HG03135 (cell line): Measurements from ENCODE around the gene HPSE2.
A peak's percentile ranks its signal among the peaks of the same experiment; 100 is the strongest.

Source experiments
- ATAC-seq: cut with Tn5 transposase; IDR thresholded peaks from one replicate; pipeline ENCODE4 v1.9.1; 2021; ENCODE audit warnings: mild to moderate bottlenecking, moderate library complexity; ENCODE audit not compliant: unreplicated experiment

Gene HPSE2

GRCh38 chr10:98419469-98420261 is 816.0 kb downstream of the HPSE2 start:
- ATAC-seq: no peak

GRCh38 chr10:98418665-98419468 is 816.8 kb downstream of the HPSE2 start:
- no peak for ATAC-seq

GRCh38 chr10:98417973-98418664 is 817.5 kb downstream of the HPSE2 start:
- no peak for ATAC-seq

GRCh38 chr10:98417481-98417959 is 818.1 kb downstream of the HPSE2 start:
- no peak for ATAC-seq

GRCh38 chr10:98416606-98417388 is 818.9 kb downstream of the HPSE2 start:
- ATAC-seq: no peak

- ATAC-seq: no peak
Observed at GRCh38 chr10:98415731-98416119, 819.9 kb downstream of the HPSE2 start.

- peak; percentile 65 for ATAC-seq
Observed at GRCh38 chr10:98414932-98415730, 820.5 kb downstream of the HPSE2 start, which contains the start of gene PYROXD2. Gene PYROXD2, minus strand, starts transcription at chr10:98415182. Its CDS starts 47 bp downstream, at chr10:98415135.

- no peak for ATAC-seq
Observed at GRCh38 chr10:98414578-98414931, 821.1 kb downstream of the HPSE2 start.

- ATAC-seq: no peak
Observed at GRCh38 chr10:98411768-98412167, 823.9 kb downstream of the HPSE2 start.

- no peak for ATAC-seq
Observed at GRCh38 chr10:98411166-98411565, 824.5 kb downstream of the HPSE2 start.

- no peak for ATAC-seq
Observed at GRCh38 chr10:98410759-98411158, 824.9 kb downstream of the HPSE2 start.

- ATAC-seq: no peak
Observed at GRCh38 chr10:98410135-98410743, 825.4 kb downstream of the HPSE2 start.

GRCh38 chr10:98408799-98409198 is 826.9 kb downstream of the HPSE2 start:
- no peak for ATAC-seq

- no peak for ATAC-seq
Observed at GRCh38 chr10:98407744-98408241, 827.9 kb downstream of the HPSE2 start.
